Common myeloid progenitor, CD34-positive (primary cell): Measurements from ENCODE around the gene MAGEC1. TPM values are rescaled to one million over a fixed set of nuclear protein-coding genes. Genes with fewer than 3 reads are reported as not detected.
"Not testable (repeated sequence)": the region's sequence is repeated elsewhere in the genome, so short reads cannot be mapped to it uniquely, and the experiment has no call there.

Experiments
- CTCF ChIA-PET: fragments of 350-600 bp; sonication (Branson Sonifier 250); formaldehyde crosslinking; loops from one replicate; lab custom pipeline; 2021; ENCODE audit warnings: antibody characterized with exemption; lab: Charles Lee
- POLR2A ChIA-PET: fragments of 350-600 bp; sonication (Branson Sonifier 250); formaldehyde crosslinking; loops from one replicate; lab custom pipeline; 2021; ENCODE audit warnings: antibody characterized with exemption; lab: Charles Lee
- DNase-seq, 3 donors: peaks; one replicate each; pipeline versions ENCODE4 v3.0.0 to v3.0.0-alpha.2; 2013
- H3K27ac ChIP-seq, 2 experiments: 1 replicate in 1 of 2; 2 replicates in 1 of 2; pipeline ENCODE4 v1.7.0; 2013; ENCODE audit warnings: inconsistent platforms in 2 of 2, low read length in 2 of 2, mild to moderate bottlenecking in 2 of 2, low read depth in 1 of 2, moderate library complexity in 1 of 2; ENCODE audit not compliant: severe bottlenecking in 2 of 2, insufficient read depth in 1 of 2, poor library complexity in 1 of 2
- H3K27me3 ChIP-seq, 5 experiments: replicated peaks in 2 of 5; 1 replicate in 3 of 5; 2 replicates in 2 of 5; pipeline versions ENCODE4 v1.6.1 to v1.7.0; 2013; ENCODE audit warnings: low read length in 4 of 5, mild to moderate bottlenecking in 2 of 5, moderate library complexity in 2 of 5, inconsistent platforms in 1 of 5; ENCODE audit not compliant: insufficient read depth in 5 of 5, control insufficient read depth in 4 of 5
- H3K36me3 ChIP-seq, 4 experiments: 1 replicate in 2 of 4; 2 replicates in 2 of 4; pipeline versions ENCODE4 v1.6.1 to v1.7.0; 2013; ENCODE audit warnings: low read length in 3 of 4, control low read depth in 1 of 4, mild to moderate bottlenecking in 1 of 4; ENCODE audit not compliant: control insufficient read depth in 4 of 4, insufficient read depth in 4 of 4
- H3K4me1 ChIP-seq, 4 experiments: 1 replicate in 3 of 4; 2 replicates in 1 of 4; pipeline versions ENCODE4 v1.6.1 to v1.7.1; 2013; ENCODE audit warnings: low read length in 3 of 4, mild to moderate bottlenecking in 3 of 4, control low read depth in 1 of 4, inconsistent platforms in 1 of 4, moderate library complexity in 1 of 4; ENCODE audit not compliant: control insufficient read depth in 4 of 4, insufficient read depth in 4 of 4; ENCODE audit errors: control extremely low read depth in 1 of 4
- H3K4me3 ChIP-seq, 7 experiments: 1 replicate in 4 of 7; 2 replicates in 3 of 7; pipeline versions ENCODE4 v1.5.1 to v1.7.0; 2013; ENCODE audit warnings: mild to moderate bottlenecking in 7 of 7, low read length in 6 of 7, moderate library complexity in 6 of 7, inconsistent platforms in 2 of 7, low read depth in 2 of 7, control low read depth in 1 of 7; ENCODE audit not compliant: insufficient read depth in 4 of 7, control insufficient read depth in 1 of 7; ENCODE audit errors: extremely low read depth in 1 of 7
- H3K9me3 ChIP-seq, 5 experiments: 1 replicate in 4 of 5; 2 replicates in 1 of 5; pipeline versions ENCODE4 v1.6.1 to v1.7.1; 2013; ENCODE audit warnings: low read length in 4 of 5, mild to moderate bottlenecking in 2 of 5, inconsistent platforms in 1 of 5, low read depth in 1 of 5, moderate library complexity in 1 of 5; ENCODE audit not compliant: control insufficient read depth in 4 of 5, insufficient read depth in 2 of 5; ENCODE audit errors: control extremely low read depth in 1 of 5
- WGBS: methylation state at CpG from one replicate; pipeline ENCODE4 v1.1.5; 2013; ENCODE audit not compliant: insufficient coverage; 5-methylcytosine and 5-hydroxymethylcytosine counted together
- polyA plus RNA-seq: library from polyadenylated mRNA; unstranded; fragments of 120-200 nt; gene quantifications from one replicate; pipeline ENCODE4 v1.2.1, GENCODE V29; 2013

Gene MAGEC1
- not detected for polyA plus RNA-seq

GRCh38 chrX:141903400-141904155 lies at the start of gene MAGEC1:
TSS of gene MAGEC1 (plus strand) at chrX:141903894. CDS start at chrX:141905073, 1,179 bp downstream.
- no peaks in the 10 kb centered on the region for H3K9me3 ChIP-seq
- 91% methylated on average over 19 of the region's 25 CpGs for WGBS
- no peak within 1 kb of the TSS for H3K27ac ChIP-seq
- POLR2A ChIA-PET = no interaction called here
- CTCF ChIA-PET = no interaction called here
- no peak within 1 kb of the TSS for H3K4me3 ChIP-seq
- H3K36me3 ChIP-seq = no peaks in the 10 kb centered on the region
- no peaks in the 10 kb centered on the region for H3K27me3 ChIP-seq
- no peaks in the 10 kb centered on the region for H3K4me1 ChIP-seq
- DNase-seq = no peak

GRCh38 chrX:141857479-141857878 lies 46.2 kb upstream of the MAGEC1 start:
- CTCF ChIA-PET = no interaction called here
- H3K4me3 ChIP-seq = no peak overlapping the region
- POLR2A ChIA-PET = no interaction called here
- no peak for DNase-seq
- H3K27me3 ChIP-seq = no peaks in the 10 kb centered on the region
- H3K4me1 ChIP-seq = no peaks in the 10 kb centered on the region
- no peaks in the 10 kb centered on the region for H3K9me3 ChIP-seq
- no peak overlapping the region for H3K27ac ChIP-seq
- no peaks in the 10 kb centered on the region for H3K36me3 ChIP-seq
- WGBS = 41% methylated on average over 3 of the region's 3 CpGs

- Histone ChIP-seq H3K27me3 (no peaks in the 10 kb centered on the region), H3K4me3 (no peak overlapping the region), H3K36me3 (no peaks in the 10 kb centered on the region), H3K4me1 (no peaks in the 10 kb centered on the region), H3K9me3 (no peaks in the 10 kb centered on the region), H3K27ac (no peak overlapping the region)
- WGBS = 61% methylated on average over 5 of the region's 5 CpGs
- no peak for DNase-seq
- ChIA-PET CTCF (no interaction called here), POLR2A (no interaction called here)
Measured at GRCh38 chrX:141879616-141880015, 24.1 kb upstream of the MAGEC1 start.

- H3K27me3 ChIP-seq, DNase-seq, H3K4me3 ChIP-seq, CTCF ChIA-PET, H3K27ac ChIP-seq, H3K36me3 ChIP-seq, POLR2A ChIA-PET, H3K9me3 ChIP-seq, H3K4me1 ChIP-seq: not testable (repeated sequence)
- 67% methylated on average over 5 of the region's 5 CpGs for WGBS
Measured at GRCh38 chrX:141888811-141889210, 14.9 kb upstream of the MAGEC1 start.

GRCh38 chrX:141894733-141895132 lies 9.0 kb upstream of the MAGEC1 start:
- CTCF ChIA-PET = no interaction called here
- Histone ChIP-seq H3K27ac (no peak overlapping the region), H3K4me1 (no peaks in the 10 kb centered on the region), H3K36me3 (no peaks in the 10 kb centered on the region), H3K4me3 (no peak overlapping the region), H3K27me3 (no peaks in the 10 kb centered on the region), H3K9me3 (no peaks in the 10 kb centered on the region)
- no peak for DNase-seq
- 85% methylated on average over 6 of the region's 7 CpGs for WGBS
- POLR2A ChIA-PET = no interaction called here

- no CpG with 5 or more reads among the region's 2 CpGs for WGBS
- H3K4me3 ChIP-seq = no peak overlapping the region
- H3K9me3 ChIP-seq = no peaks in the 10 kb centered on the region
- H3K36me3 ChIP-seq = no peaks in the 10 kb centered on the region
- ChIA-PET POLR2A (no interaction called here), CTCF (no interaction called here)
- no peaks in the 10 kb centered on the region for H3K27me3 ChIP-seq
- no peaks in the 10 kb centered on the region for H3K4me1 ChIP-seq
- no peak overlapping the region for H3K27ac ChIP-seq
- DNase-seq = no peak
Measured at GRCh38 chrX:141897690-141898089, 6.0 kb upstream of the MAGEC1 start.

- ChIA-PET POLR2A (no interaction called here), CTCF (no interaction called here)
- H3K4me3 ChIP-seq = no peak overlapping the region
- no peak for DNase-seq
- H3K27ac ChIP-seq = no peak overlapping the region
- no peaks in the 10 kb centered on the region for H3K4me1 ChIP-seq
- H3K9me3 ChIP-seq = no peaks in the 10 kb centered on the region
- no peaks in the 10 kb centered on the region for H3K36me3 ChIP-seq
- no peaks in the 10 kb centered on the region for H3K27me3 ChIP-seq
- no CpG with 5 or more reads among the region's 4 CpGs for WGBS
Measured at GRCh38 chrX:141902366-141902765, 1.3 kb upstream of the MAGEC1 start.
